EL (cell line): ENCODE results near the gene RNF7.
A peak's percentile ranks its signal among the peaks of the same experiment; 100 is the strongest.
"Not testable (repeated sequence)": the region's sequence is repeated elsewhere in the genome, so short reads cannot be mapped to it uniquely, and the experiment has no call there.

Experiments
- DNase-seq: peaks from one replicate; pipeline ENCODE4 v3.0.0-alpha.2; 2016

The RNF7 gene

GRCh38 chr3:141738022-141738890 lies at the start of gene RNF7:
TSS of gene RNF7 (plus strand) at chr3:141738298. CDS start at chr3:141738342, 44 bp downstream.
- DNase-seq, result peak; percentile 95

- peak; percentile 25 for DNase-seq
These were observed 47.5 kb upstream of the RNF7 start for GRCh38 chr3:141690431-141691072.

GRCh38 chr3:141691471-141691870 lies 46.6 kb upstream of the RNF7 start:
- not testable (repeated sequence) for DNase-seq

- DNase-seq, result not testable (repeated sequence)
These were observed 45.1 kb upstream of the RNF7 start for GRCh38 chr3:141692973-141693372.

GRCh38 chr3:141699324-141699723 lies 38.8 kb upstream of the RNF7 start:
- no peak for DNase-seq

- DNase-seq, result no peak
These were observed 38.2 kb upstream of the RNF7 start for GRCh38 chr3:141699897-141700296.

- not testable (repeated sequence) for DNase-seq
These were observed 34.7 kb upstream of the RNF7 start for GRCh38 chr3:141703367-141703766.

- DNase-seq, result peak; percentile 78
These were observed 30.3 kb upstream of the RNF7 start for GRCh38 chr3:141707741-141708203.

- no peak for DNase-seq
These were observed 29.7 kb upstream of the RNF7 start for GRCh38 chr3:141708367-141708766.

GRCh38 chr3:141709126-141709770 lies 28.9 kb upstream of the RNF7 start:
- DNase-seq, result no peak

- no peak for DNase-seq
These were observed 28.0 kb upstream of the RNF7 start for GRCh38 chr3:141710121-141710520.

- peak; percentile 92 for DNase-seq
These were observed 27.0 kb upstream of the RNF7 start for GRCh38 chr3:141710888-141711616.

- no peak for DNase-seq
These were observed 23.4 kb upstream of the RNF7 start for GRCh38 chr3:141714671-141715070.

- no peak for DNase-seq
These were observed 16.0 kb upstream of the RNF7 start for GRCh38 chr3:141722081-141722480.

- no peak for DNase-seq
These were observed 15.4 kb upstream of the RNF7 start for GRCh38 chr3:141722648-141723047.

GRCh38 chr3:141723255-141723654 lies 14.8 kb upstream of the RNF7 start:
- DNase-seq, result no peak

- no peak for DNase-seq
These were observed 13.9 kb upstream of the RNF7 start for GRCh38 chr3:141724186-141724585.

- DNase-seq, result no peak
These were observed 13.1 kb upstream of the RNF7 start for GRCh38 chr3:141725036-141725435.

- no peak for DNase-seq
These were observed 11.6 kb upstream of the RNF7 start for GRCh38 chr3:141726483-141726882.

GRCh38 chr3:141728355-141728892 lies 9.7 kb upstream of the RNF7 start:
- no peak for DNase-seq

GRCh38 chr3:141729240-141729639 lies 8.9 kb upstream of the RNF7 start:
- no peak for DNase-seq

GRCh38 chr3:141735176-141735575 lies 2.9 kb upstream of the RNF7 start:
- DNase-seq, result no peak
